NCI-H2171 treated with DMSO at 0.1 percent for 48 hours (cell line): Measurements from ENCODE around the gene GSTK1.
"Not testable (repeated sequence)": the region's sequence is repeated elsewhere in the genome, so short reads cannot be mapped to it uniquely, and the experiment has no call there.

Experiments used
- DNase-seq: peaks from one replicate; lab custom pipeline; 2025; lab: John Stamatoyannopoulos, UW

The GSTK1 gene

DNA sequence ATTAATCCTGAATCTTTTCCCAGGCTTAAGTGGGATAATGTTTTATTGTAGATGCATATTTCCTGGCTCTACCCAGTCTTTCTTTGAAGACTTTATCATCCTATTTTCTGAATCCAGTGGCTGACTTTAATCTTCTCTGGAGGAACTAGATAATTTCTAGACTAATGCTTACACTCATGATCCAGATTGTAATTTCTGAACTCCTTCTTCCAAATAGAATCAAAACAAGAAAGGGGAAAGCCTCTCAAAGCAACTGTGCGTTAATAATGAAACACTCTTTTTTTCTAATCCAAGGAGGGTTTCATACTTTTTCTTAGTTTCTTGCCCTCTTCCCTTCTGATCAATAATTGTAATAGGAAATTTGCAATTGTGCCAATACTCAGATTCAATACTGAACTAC lies 8.0 kb downstream of the GSTK1 start:
- no peak for DNase-seq

DNA sequence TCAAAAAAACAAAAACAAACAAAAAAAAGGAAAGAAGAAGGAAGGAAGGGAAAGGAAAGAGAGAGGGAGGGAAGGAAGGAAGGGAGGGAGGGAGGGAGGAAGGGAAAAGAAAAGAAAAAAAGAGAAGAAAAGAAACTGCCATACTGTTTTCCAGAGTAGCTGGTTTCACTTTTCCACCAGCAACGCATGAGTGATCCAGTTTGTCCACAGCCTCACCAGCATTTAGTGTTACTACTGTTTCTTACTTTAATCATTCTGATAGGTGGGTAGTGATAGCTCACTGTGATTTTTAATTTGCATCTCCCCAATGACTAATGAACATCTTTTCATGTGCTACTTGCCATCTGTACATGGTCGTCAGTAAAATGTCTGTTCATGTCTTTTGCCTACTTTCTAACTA lies 9.6 kb downstream of the GSTK1 start:
- no peak for DNase-seq

DNA sequence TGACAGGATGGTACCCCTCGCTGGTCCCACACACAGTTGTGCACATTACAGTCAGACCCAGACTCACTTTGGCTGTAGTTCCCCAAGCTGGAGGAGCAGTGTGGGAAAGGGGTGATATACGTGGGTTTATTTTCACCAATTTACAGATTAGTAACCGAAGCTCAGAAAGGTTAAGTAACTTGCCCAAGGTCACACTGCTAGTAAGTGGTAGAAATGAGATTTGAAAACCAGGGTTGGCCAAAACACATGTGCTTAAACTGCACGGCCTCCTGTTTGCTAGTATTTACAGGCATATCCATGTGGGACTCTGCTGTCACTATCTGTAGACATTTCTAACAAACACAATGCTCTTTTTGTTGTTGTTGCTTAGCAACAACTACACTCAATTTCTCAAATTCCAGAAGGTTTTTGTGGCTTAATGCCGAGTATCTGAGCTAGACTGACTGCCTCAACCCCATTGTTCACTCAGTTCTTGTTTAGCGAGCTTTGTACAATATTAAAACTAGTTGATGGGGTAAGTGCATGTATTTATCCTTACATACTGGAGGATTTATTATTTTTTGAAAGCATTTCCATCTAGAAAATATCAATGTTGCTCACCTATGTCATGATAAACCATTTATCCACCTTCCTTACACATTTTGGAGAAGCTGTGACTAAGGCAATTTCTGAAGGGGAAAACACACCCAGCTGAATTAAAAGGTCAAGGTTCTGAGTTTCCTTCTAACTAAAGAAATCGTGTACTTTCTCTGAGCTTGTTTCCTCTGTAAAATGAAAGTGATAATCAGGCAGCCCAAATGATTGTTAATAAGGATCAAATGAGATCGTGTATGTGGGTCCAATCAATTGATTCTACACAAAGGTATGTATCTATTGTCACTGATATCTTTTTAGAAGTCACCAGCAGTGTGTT lies 16.2 kb downstream of the GSTK1 start:
- DNase-seq: no peak

DNA sequence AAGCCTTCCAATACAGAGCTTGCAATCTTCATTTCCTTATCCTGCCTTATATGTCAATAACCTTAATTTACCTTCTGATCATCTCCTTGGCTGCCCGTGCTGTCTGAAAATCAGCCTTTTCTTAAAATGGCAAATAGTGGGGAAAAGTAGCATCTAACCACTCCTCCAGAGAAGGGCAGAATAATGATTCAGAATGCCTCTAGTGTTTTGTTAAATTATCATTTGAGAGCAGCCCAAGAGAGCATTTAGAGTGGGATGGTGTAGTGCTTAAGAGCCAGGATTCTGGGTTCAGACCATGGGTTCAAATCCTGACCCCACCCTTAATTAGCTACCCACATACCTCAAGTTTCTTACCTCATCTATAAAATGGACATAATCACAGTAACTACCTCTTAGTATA lies 16.9 kb downstream of the GSTK1 start:
- no peak for DNase-seq

DNA sequence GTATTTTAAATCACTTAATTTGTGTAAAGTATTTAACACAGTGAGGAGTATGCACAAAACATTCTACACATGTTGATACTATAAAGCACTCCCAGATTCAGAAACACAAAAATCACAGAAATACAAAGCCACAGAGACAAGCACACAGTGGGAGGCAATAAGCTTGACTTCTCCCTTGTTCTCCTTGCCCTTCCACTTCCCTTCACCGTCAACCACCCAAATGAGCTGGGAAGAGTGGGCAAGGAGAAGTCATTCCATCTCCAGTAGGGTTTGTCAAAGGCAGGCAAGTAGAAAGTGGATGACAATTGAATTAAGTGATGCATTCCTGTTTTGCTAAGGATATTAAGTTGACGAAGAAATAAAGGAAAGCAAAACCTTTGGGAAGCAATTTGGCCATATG lies 17.3 kb downstream of the GSTK1 start:
- DNase-seq: no peak

DNA sequence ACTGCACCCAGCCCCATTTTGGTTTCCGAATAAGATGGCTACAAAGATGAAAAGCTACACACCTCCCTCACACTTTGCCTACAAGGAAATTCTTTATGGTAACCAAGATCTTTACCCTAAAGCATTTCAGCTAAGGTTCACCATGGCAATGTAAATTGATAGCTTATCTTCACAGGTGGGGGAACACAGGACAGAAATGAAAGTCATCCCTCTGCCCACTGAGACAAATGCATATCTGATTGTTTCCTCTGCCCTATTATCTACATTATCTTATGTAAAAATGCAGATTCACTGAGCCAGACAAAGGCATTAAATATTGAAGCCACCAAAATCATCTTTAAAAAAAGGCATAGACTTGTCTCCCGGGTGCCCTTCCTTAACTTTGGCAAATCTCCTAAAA lies 18.3 kb downstream of the GSTK1 start:
- DNase-seq: no peak

DNA sequence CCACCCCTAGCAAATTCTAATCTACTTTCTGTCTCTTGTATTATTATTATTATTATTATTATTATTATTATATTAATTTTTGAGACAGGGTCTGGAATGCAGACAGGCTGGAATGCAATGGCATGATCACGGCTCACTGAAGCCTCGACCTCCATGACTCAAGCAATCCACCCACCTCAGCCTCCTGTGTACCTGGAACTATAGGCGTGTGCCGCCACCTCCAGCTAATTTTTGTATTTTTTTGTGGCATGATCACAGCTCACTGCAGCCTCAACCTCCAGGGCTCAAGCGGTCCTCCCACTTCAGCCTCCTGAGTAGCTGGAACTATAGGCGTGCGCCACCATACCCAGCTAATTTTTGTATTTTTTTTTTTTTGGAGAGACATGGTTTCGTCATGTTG lies 18.9 kb downstream of the GSTK1 start:
- DNase-seq: no peak

DNA sequence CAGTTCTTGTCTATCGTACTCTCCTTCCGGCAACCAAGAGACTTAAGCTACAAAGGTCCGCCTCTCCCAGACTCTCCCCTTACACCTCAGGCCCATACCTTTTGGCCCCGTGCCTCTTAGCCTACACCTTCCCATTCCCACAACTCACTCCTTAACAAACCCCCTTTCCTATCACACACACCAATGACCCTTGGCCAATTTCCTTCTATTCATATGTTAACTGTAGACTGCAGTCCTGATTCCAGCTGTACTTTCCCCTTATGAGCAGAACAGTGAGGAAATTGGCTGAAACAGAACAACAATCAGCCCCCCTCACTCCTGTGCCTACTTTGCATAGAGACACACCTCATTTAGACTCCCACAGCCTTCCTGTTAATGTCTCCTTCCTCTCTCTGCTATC lies 20.1 kb downstream of the GSTK1 start:
- no peak for DNase-seq

DNA sequence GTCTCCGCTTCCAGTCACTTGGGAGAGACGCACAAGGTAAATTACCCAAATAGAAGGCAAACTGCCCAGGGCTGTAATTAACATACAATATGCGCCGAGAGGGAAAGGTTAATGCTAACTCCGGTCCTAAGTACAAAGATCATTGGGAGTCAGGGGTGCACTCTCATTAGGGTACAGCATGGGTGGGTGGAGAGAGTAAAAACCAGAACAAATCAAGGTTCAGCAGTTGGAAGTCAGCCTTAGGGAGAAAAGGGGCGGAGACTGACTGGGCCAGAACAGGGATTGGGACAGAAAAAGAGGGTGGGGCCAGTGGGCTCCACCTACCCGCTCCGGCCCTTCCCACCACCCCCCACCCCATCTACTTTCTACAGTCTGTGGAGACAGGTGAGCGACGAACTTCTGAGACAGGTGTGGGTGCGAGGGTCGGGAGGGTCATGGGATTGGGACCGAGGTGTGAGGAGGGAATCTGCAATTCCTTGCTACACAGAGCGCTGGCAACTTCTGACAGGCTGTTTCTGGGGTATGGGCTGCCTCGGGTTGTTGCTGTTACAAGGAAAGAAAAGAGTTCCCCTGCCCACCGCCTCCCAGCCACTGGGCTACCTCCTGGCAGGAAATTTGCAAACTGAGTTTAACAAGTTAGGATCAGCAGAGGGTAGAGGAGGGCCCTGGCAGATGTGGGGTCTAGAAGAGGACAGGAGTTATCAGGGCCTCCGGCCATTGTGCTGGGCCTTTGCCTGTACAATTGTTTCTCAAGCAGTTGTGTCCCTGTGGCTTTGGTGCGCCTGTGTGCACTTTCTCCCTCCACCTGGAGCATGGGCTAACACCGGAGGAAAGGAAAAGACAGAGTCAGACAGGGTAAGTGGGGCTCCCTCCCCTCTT lies 21.6 kb downstream of the GSTK1 start, which contains the start of gene TMEM139:
TSS of gene TMEM139 (plus strand) at position 368 of the 879 bp plus-strand sequence. CDS start 1,000 bp downstream, outside the sequence.
- no peak for DNase-seq

DNA sequence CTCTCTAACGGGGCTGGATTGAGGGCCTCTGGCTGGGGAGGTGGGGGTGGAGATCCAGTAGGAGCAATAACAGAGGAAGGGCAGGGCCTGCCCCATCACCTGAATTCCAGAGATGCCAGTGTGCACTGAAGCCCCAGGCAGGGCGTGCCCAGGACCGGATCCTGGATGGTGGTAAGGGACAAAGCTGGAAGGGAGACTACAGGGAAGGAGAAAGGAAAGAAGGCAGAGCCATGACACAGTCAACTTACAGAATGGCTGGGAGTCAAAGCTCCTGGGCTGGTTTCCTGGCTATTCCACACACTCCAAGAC lies 22.2 kb downstream of the GSTK1 start:
- DNase-seq: no peak

DNA sequence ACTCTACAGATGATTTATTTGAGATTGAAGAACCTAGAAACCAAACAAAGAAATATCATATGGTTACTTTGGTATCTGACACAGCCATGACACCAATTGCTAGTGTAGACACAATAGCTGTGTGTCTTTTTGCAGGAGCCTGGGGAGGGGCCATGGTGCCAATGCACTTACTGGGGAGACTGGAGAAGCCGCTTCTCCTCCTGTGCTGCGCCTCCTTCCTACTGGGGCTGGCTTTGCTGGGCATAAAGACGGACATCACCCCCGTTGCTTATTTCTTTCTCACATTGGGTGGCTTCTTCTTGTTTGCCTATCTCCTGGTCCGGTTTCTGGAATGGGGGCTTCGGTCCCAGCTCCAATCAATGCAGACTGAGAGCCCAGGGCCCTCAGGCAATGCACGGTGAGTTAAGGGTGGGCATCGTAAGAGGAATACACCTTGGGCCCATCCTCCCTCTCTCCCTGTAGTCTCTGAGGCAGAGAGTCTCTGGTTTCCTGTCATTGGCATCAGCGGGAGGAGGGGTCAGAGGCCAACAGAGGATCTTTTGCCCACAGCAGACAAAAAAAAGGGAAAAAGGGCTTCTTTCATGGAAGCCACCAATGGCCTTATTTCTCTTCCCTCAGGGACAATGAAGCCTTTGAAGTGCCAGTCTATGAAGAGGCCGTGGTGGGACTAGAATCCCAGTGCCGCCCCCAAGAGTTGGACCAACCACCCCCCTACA lies 22.7 kb downstream of the GSTK1 start:
- no peak for DNase-seq

DNA sequence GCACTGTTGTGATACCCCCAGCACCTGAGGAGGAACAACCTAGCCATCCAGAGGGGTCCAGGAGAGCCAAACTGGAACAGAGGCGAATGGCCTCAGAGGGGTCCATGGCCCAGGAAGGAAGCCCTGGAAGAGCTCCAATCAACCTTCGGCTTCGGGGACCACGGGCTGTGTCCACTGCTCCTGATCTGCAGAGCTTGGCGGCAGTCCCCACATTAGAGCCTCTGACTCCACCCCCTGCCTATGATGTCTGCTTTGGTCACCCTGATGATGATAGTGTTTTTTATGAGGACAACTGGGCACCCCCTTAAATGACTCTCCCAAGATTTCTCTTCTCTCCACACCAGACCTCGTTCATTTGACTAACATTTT lies 23.3 kb downstream of the GSTK1 start:
- DNase-seq: no peak

DNA sequence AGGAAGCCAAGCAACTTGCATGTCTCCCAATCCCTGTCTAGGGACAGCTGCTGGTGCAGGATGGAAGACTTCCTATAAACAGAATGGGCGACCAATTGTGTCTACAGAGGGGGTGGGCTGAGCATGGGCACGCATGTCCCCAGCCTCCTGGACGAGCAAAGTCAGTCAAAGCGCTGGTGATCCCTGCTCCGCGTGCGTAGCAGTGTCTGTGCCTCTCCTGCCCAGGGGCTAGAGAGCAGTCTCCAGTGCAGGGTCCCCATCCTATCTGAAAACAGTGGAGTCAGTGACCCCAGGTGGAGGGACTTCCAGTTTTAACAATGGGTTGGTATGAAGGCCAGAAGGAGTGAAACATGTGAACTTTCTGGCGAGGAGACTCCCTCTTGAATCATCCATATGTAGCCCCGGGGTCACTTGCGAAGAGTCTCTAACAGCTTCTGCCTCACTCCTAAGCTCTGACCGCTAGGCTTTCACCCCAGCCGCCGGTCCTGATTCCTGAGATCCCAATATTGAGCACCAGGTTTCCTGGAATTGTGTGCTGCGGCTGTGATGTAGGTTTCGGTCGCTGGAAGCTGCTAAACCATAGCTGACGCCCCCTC lies 24.2 kb downstream of the GSTK1 start:
- no peak for DNase-seq

DNA sequence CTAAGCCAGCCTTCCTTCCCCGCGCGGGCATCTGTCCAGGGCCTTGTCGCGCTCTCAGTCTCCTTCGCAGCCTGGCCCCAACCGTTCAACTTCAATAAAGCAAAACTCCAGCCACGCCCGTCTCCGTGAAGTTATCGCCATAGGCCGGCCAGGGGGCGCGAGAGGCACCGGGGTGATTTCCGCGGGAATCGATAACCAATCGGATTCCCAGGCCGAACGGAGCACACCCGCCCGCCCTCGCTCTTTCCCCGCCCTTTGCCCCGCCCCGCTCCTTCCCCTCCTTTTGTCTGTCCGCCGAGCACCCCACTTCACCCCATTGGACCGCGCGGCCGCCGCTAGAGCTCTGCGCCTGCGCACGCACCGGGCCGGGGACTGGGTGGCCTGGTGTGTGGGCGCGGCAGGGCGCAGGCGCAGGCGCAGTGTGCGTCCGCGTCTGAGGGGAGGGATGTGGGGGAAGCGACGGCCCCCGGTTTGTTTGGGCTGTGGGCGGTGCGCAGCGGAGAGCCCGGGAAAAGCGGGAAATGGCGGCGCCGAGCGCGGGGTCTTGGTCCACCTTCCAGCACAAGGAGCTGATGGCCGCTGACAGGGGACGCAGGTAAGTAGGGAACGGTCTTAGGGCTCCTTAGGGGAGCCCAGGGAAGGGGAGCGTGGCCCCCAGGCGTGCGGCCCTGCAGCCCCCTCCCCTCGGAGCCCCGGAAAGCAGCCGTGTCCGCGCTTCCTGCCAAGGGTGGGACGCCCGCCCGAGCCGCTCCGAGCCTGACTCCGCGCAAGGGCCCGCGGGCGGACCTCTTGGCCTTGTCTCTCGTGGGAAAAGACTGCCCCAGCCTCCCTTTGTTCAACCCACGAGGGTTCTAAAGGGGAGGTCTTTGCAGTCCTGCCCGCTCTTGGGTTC lies 24.9 kb downstream of the GSTK1 start, which contains the start of gene CASP2:
TSS of gene CASP2 (plus strand) at position 417 of the 892 bp plus-strand sequence. CDS start at position 522, 105 bp downstream.
- peak; percentile 96 for DNase-seq

DNA sequence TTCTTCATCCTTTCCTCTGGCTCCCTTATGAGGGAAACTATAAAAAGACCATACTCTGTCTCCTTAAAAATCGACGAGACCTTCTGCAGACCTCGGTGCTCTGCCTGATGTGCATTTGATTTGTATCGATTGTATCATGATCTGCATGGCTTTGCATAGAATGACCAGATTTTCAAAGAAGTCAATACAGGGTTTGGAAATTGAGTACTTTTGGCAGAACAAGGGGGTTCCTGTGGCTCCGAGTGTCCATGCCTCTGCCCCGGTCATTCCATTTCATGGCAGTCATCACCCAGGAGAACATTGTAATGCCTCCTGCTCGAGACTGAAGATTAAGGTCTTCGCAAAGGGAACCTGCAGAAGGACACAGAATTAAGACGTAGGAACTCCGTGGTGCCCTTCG lies 25.6 kb downstream of the GSTK1 start:
- DNase-seq: no peak

DNA sequence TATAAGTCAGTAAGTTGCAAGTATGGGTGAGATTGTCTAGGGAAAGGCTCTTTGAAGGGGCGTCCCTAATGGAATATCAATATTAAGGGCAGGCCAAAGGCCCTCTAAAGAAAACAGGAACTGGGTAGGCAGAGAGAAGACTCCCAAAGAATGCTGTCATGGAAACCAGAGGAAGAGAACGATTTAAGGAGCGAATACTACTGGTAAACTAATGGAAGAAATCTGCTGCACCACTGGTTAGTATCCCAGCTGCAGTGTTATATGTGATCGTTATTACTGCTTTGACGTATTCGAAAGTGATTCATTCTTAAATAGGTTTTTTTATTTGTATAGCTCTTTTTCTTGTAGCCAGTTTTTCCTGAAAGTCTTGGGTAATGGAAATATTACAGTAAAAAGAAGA lies 26.2 kb downstream of the GSTK1 start:
- DNase-seq: no peak

DNA sequence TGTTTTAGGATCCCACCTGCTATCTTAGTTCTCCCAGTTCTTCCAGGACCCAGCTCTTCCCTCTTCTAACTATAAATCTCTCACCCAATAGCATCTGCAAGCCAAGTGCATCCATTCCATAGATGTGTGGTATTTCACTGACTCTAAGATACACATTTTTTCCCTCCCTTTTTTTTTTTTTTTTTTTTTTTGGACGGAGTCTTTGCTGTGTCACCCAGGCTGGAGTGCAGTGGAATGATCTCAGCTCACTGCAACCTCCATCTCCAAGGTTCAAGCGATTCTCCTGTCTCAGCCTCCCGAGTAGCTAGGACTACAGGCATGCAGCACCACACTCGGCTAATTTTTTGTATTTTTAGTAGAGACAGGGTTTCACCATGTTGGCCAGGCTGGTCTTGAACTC lies 26.6 kb downstream of the GSTK1 start:
- not testable (repeated sequence) for DNase-seq

DNA sequence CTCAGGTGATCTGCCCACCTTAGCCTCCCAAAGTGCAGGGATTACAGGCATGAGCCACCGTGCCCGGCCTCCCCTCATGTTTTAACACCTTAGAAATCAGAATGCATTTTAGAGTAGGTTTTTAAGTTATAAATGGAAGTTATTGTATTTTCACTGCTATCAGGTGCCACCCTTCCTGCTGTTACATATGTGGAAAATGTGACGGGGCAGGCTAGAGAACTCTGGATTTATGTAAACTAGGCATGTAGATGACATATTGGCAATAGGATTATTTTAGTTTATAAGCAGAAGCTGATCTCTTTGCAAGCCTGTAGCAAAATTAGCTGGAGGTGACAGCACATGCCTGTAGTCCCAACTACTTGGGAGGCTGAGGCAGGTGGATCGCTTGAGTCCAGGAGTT lies 27.1 kb downstream of the GSTK1 start:
- no peak for DNase-seq

DNA sequence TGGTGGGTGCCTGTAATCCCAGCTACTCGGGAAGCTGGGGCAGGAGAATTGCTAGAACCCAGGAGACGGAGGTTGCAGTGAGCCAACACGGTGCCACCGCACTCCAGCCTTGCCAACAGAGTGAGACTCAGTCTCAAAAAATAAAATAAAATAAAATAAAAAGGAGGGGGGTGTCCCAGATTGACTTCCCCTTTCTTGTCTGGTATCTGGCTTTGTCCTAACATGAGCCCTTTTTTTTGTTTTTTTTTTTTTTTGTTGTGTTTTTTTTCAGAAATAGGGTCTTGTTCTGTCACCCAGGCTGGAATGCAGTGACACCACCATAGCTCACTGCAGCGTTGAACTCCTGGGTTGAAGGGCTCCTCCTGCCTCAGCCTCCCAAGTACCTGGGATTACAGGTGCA lies 29.6 kb downstream of the GSTK1 start:
- no peak for DNase-seq

DNA sequence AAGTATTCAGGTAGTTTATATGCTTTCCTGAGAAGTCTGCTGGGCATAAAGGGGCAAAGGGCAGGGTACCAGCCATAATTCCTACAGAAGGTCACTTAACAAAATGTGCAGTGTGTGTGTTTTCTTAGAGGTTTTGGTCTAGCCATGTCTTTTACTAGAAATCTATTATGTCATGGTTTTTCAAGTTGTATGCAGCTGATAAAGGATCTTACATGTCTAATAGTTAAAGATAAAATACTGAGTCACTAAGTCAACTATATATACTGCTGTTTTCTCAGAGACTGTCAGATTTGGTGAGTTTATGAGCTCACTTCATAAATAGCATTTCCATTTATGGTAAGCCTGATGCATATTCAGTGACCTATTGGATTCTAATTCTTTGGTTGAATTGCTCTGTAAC lies 32.6 kb downstream of the GSTK1 start:
- no peak for DNase-seq

DNA sequence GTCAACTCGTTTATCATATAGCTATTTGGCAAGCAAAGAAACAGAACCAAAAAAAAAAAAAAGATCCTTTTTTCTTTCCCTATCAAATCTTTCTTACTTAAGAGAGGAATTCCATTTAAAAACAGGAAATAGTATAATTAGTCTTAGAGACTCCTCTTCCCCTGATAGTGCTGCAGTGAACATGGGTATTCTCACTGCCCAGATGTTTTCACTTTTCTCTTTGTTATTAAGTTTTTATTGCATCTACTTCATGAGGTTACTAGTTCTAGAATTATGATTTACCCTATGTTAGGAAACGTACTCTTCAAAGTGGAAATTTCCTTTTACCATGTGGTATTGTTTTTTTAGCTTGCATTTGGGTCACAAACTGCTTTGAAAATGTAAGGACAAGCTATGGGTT lies 33.4 kb downstream of the GSTK1 start:
- no peak for DNase-seq
